HG03135 (cell line): ENCODE measurements around the gene LCN9.

Experiments used
- ATAC-seq: cut with Tn5 transposase; IDR thresholded peaks from one replicate; pipeline ENCODE4 v1.9.1; 2021; ENCODE audit warnings: mild to moderate bottlenecking, moderate library complexity; ENCODE audit not compliant: unreplicated experiment

The LCN9 gene

DNA sequence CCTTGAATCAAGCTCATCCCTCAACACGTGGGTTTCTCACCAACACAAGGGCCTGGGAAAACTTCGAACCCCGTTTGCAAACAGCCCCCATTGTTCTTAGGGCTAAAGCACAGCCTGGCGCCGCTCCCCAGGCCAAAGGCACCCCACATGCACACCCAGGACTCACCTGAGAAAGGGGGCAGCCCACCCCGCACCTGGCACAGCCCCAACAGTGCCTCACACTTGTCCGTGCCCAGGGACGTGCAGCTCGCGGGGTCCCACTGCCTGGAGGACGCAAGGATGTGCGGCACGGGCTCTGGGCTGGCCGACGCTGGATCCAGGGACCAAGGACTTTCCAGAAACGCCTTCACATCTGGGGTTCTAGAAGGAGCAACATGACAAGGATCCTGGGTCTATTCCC, 33.3 kb downstream of the LCN9 start:
- no peak for ATAC-seq

DNA sequence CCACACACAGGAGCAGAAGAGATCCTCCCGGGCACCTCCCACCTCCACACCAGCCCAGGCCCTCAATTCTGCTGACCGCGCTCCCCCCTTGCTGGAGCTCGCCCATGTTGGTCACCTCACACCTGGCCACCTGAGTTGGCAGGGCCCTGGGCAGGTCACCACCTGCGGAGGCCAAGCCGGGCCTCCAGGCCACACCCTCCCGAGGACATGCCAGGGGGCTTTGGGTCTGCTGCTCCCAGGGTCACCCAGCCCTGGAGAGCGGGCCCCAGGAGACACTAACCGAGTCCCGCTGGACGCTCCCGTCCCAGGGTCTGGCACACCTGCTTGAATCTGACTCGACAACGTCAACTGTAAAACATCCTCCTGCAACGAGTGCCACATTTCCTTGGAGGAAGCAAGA, 34.1 kb downstream of the LCN9 start:
- no peak for ATAC-seq

GRCh38 chr9:135698236-135698635, 35.1 kb downstream of the LCN9 start:
- no peak for ATAC-seq

DNA sequence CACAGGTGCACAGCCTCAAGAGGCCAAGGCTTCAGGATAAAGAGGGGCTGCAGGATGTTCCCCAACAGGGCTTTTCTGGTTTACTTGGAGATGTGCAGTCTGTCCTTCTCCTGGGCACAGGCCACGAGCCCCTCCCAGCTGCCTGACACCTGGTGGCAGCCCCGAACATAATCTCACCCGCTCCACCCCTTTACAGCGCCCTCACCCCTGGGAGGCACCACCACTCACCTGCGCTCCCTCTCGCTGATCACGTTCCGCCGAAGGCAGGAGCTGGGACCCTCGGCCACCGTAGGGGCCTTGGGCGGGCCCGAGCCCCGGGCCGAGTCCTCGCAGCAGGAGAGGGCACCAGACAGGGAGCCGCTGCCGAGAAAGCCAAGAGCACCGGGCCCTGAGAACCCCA, 35.7 kb downstream of the LCN9 start:
- no peak for ATAC-seq

GRCh38 chr9:135699440-135699839, 36.3 kb downstream of the LCN9 start, which contains the start of gene SOHLH1:
Gene SOHLH1, minus strand, starts transcription at chr9:135699481. Its CDS starts 14 bp downstream, at chr9:135699467.
- no peak for ATAC-seq

DNA sequence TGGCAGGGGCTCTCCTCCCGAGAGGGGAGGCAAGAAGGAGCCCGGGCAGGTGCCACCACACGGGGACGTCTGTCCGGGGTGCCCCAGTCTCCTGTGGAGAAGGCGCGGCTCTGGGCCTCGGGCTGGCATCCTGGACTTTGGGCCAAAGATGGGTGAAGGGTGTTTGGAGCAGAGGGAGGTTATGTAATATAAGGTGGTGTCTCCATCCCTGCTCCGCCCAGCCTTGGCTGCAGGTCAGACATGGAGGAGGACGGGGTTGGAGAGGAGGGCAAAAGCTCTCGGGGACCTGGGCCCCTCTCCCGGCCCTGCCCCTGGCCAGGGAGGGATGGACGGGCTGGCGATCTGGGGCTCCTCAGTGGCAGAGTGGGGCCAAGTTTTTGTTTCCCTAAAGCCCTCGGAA, 37.4 kb downstream of the LCN9 start:
- ATAC-seq = no peak

- ATAC-seq = no peak
These were observed 38.2 kb downstream of the LCN9 start for GRCh38 chr9:135701067-135701958.

DNA sequence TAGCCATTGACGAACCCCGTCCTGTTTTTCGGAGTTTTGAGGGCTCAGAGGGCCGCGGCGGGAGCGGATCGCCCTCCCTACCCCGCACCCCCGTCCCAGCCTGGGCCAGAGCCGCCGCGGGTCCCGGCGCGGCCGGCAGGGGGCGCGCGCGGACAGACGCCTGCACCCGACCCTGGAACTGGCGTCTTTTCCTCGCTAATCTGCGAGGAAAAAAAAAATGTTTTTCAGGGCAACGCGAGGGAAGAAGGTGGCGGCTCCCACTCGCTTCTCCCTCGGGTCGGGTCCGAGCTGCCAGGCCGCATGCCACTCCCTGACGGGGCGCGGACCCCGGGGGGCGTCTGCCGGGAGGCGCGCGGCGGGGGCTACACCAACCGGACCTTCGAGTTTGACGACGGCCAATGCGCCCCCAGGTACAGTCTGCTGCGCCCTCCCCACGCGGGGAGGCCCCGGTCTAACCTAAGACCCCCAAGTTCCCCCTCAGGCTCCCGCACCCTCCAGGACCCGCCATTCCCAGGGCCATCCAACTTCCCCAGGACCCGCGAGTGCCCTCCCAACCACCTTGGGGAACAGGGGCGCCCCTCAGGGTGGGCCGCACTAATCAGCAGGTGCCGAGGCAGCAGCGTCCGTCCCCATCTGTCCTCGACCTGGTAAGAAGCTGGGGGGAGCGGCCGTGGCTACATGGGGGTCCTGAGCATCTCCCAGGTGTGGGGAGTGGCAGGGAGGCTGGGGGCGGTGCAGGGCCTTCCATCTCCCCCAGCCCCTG, 39.0 kb downstream of the LCN9 start, which contains the start of gene KCNT1:
Gene KCNT1, plus strand, starts transcription at position 227 of the 763 bp plus-strand sequence. Its CDS starts 74 bp downstream, at position 301.
- ATAC-seq = no peak

- ATAC-seq = no peak
These were observed 40.6 kb downstream of the LCN9 start for GRCh38 chr9:135703726-135704125.

GRCh38 chr9:135704483-135704882, 41.4 kb downstream of the LCN9 start:
- ATAC-seq = no peak

GRCh38 chr9:135705376-135705775, 42.3 kb downstream of the LCN9 start:
- ATAC-seq = no peak

- no peak for ATAC-seq
These were observed 43.2 kb downstream of the LCN9 start for GRCh38 chr9:135706288-135706687.

GRCh38 chr9:135707252-135708138, 44.4 kb downstream of the LCN9 start:
- ATAC-seq = no peak

- no peak for ATAC-seq
These were observed 45.1 kb downstream of the LCN9 start for GRCh38 chr9:135708164-135708563.

DNA sequence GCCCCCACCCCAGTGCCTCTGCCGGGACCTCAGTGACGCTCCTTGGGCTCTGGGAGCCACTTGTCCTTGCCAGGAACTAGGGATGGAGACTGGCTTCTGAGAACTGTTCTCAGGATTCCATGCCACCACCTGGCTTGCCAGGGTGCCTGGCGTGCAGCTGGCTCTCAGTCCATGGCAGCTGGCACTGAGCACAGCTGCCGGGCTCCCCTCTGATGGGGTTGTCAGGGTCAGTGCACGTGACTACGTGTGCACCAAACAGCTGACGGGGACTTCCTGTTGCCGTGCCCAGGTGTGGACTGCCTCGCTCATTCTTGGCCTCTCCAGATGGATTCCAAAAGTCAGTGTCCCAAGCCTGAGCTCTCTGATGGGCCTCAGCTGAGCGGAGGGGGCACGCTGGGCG, 48.3 kb downstream of the LCN9 start:
- no peak for ATAC-seq

DNA sequence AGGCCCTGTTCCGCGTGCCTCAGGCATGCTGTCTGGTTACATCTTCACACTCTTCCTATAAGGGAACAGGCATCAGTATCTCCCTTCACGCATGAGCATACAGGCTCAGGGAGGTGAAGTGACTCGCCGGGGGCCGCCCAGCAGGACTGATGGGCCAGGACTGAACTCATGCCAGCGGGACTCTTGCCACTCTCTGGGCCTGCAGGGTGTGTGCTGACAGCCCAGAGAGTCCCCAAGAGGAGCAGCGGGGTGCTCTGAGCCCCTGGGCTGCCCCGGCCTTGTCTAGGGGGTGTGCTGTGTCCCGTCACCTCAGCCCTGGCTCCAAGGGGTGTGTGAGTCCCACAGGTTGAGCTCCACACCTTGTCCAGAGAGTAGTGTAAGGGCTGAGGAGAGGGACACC, 48.8 kb downstream of the LCN9 start:
- ATAC-seq = no peak

DNA sequence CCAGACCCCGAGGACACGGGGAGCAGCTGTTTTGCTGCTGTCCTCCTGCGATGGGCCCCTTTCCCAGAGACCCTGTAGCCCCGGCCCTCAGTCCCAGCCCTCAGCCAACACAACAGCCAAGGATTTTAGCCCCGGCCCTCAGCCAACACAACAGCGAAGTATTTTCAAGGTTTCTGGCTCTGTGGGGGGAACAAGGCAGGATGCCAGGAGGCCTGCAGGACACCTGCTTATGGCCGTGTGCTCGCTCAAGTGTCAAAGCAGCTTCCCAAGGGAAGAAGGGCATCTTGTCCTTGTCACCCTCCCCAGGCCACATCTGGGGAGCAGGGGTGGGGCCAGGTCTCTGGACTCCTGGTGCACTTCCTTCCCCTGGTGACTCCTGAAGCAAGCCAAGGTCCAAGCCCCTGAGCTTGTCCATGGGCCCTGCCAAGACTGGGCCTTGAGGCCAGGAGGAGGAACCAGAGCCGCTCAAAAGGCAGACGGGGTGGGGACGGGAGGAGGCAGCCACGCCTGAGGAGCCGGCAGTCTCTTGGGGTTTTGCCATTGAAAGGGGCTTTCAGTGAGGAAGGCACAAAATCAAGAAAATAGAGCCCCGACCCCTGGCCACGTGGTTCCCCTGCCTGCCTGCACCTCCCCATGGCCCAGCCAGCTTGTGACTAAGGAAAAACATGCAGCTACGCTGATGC, 49.6 kb downstream of the LCN9 start:
- no peak for ATAC-seq

DNA sequence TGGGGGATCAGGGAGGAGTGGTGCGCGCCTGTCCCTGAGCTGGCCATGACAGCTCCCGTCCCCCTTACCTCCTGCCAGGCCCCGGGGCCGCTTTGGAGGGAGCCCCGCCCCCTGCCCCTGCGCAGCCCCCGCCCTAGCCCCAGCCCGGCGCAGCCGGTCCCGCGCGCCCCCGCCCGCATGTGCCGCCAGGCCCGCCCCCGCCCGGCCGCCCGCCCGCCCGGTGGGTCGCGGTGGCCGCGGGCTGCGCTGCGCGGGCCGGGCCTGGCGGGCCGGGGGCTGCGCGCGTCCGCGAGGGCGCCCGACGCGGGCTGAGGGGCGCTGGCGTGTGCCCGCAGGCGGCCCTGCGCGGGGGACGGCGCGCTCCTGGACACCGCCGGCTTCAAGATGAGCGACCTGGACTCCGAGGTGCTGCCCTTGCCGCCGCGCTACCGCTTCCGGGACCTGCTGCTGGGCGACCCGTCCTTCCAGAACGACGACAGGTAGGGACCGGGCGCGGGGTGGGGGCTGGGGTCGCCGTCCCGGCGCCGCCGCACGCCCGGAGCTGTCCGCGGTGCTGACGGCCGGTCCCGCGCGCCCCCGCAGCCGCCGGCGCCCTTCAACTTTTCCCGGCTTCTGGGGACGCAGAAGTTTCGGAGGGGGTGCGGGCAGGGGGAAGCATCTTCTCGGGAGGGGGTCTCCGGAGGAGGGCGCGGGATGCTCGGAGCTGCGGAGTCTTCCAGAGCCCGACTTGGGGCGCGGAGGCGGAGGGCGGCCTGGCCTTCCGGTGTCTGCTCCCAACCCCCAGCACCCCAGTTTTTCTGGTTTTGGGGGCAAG, 51.3 kb downstream of the LCN9 start:
- ATAC-seq = no peak

DNA sequence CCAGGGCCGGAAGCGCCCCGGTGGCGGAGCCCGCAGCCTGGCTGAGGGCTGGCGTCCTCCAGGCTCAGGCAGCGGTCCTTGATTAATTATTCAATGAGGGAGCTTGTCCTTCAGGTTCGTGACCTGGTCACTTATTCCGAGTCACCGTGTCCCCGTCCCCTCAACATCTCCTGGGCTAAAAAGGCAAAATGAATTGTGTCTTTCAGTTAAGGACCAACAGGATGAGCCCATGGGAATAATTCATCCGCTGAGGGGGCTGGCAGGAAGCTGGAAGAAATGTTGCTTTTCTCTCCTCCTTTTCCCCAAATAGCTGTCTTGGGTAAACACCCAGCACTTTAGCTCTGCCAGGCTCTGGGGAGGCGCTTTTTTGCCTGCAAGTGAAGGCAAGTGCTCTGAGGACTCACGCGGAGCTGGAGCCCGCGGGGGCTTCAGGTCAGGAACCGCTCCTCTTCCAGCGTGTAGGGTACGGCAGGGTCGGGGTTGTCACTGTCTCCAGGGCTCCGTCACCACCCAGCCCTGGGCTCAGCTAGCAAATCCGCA, 52.0 kb downstream of the LCN9 start:
- no peak for ATAC-seq
